VCaP (cell line): Measurements from ENCODE around the gene CDK16.

Experiments used
- H3K27ac ChIP-seq: fragments of 450-650 bp; 2 replicates; pipeline ENCODE4 v1.5.1; 2017
- TF ChIP-seq, protein P1 (sequence below): fragments of 450-650 bp; conservative IDR thresholded peaks from 2 replicates; pipeline ENCODE4 v1.5.1; 2017; ENCODE audit warnings: mild to moderate bottlenecking, moderate library complexity

Gene CDK16

DNA sequence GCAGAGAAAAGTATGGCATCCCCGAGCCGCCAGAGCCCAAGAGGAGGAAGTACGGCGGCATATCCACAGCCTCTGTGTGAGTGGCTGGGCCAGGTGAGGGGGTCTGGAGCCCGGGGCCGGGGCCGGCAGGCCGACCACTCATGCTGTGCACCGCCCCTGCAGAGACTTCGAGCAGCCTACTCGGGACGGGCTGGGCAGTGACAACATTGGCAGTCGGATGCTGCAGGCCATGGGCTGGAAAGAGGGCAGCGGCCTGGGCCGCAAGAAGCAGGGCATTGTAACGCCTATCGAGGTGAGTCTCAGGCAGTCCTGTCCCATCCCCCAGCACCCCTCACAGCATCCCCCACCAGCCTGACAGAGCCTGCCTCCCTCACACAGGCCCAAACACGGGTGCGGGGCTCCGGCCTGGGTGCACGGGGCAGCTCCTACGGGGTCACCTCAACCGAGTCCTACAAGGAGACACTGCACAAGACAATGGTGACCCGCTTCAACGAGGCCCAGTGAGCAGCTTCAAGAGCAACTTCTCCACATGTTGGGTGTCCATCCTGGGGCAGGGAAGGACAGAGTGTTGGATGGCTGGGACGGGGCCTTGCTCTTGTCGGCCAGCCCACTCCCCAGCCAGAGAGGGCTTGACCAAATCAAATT, 32.3 kb upstream of the CDK16 start:
- no peak overlapping the region for H3K27ac ChIP-seq
- TF ChIP-seq, protein P1, sequence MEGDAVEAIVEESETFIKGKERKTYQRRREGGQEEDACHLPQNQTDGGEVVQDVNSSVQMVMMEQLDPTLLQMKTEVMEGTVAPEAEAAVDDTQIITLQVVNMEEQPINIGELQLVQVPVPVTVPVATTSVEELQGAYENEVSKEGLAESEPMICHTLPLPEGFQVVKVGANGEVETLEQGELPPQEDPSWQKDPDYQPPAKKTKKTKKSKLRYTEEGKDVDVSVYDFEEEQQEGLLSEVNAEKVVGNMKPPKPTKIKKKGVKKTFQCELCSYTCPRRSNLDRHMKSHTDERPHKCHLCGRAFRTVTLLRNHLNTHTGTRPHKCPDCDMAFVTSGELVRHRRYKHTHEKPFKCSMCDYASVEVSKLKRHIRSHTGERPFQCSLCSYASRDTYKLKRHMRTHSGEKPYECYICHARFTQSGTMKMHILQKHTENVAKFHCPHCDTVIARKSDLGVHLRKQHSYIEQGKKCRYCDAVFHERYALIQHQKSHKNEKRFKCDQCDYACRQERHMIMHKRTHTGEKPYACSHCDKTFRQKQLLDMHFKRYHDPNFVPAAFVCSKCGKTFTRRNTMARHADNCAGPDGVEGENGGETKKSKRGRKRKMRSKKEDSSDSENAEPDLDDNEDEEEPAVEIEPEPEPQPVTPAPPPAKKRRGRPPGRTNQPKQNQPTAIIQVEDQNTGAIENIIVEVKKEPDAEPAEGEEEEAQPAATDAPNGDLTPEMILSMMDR = no peak

DNA sequence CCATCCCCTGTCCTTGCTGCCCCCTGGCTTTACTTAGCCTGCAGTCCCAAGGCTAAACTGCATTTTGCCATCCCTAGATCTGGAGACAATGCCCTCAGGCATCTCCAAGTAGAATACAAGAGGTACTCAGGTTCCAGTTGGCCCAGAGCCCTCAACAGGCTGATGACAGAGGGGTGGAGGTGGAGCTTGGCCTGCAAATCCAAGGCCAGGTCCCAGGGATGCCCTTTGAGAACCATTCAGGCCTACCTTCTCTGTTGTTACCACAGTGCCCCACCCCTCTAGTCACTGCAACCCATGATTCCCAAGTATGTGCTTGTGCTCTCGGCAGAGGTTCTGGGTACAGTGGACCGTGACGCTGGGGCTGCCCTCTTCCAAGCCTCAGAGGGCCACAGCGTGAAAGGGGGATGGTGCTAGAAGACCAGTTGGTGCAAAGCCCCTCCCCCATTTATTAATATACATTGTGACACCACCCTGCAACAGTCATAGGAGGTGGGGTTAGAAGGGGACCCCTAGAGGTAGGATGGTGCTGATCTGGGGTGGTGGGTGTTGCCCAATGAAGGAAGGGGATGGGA, 31.3 kb upstream of the CDK16 start:
- TF ChIP-seq, protein P1 = no peak
- H3K27ac ChIP-seq = no peak overlapping the region

DNA sequence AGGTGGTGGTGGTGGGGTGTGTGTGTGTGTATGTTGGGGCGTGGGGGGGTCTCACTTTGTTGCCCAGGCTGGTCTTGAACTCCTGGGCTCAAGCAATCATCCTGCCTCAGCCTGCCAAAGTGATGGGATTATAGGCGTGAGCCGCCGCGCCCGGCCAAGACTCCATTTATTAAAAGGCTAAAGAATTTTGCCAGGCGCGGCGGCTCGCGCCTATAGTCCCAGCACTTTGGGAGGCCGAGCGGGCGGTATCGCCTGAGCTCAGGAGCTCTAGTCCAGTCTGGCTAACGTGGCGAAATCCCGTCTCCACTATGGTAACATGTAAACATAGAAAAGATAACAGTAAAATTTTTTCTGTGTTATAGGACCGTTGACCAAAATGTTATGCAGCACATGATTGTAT, 28.6 kb upstream of the CDK16 start:
- TF ChIP-seq, protein P1 = no peak
- H3K27ac ChIP-seq = no peak overlapping the region

DNA sequence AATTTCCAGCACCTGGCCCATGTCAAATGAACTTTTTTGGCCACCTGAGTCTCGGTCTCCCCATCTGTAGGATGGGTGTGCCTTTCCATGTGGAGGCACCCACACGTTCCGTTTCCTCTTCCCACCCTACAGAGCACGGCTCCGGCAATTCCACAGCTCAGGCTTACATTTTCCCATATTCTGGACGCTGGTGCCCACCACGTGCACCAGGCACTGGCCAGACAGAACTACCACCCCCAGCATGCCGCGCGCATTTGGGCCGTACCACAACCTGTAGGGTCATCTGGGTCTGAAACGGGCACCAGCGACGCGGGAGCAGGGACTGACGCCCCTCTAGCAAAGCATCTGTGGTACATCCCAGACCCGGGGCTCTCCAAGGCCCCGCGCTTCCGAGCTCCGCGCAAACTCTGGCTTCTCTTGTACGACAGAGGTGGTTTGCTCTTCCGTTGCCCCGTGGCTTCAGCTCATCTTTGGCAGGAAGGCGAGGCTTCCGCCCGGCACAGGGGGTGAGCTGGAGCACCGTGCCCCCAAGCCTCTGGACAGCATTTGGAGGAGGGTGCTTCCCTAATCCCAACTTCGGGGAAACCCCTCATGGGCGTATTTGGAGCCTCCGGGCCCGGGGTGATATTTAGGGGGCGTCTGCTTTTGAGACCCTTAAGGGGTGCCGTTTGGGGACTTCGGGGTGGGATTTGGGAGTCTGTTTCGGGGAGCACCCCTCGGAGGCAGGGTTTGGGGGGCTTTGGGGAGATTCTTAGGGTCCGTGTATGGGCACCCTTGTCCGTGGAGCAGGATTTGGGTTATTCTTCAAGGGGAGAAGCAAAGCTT, 27.8 kb upstream of the CDK16 start:
- peak overlapping the region; percentile 38; the same call in 1 of the 2 replicates for H3K27ac ChIP-seq
- TF ChIP-seq, protein P1 = no peak

DNA sequence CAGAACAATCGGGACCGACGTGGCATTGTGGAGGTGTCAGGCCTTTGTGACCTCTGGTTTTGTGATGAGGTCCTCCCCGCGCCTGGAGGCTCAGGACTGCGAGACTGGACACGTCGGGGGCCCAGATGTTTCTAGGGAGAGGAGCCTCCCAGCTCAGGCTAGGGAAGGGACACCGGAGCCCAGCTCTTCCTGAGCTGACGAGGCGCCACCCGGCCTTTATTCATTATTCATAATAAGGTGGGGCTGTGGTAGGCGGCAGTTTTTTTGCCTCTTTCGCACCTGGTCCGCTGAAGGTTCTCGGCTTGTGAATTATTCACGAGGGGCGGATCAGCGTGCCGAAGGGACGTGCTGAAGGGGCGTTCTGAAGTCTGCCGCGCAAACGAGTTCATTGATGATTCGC, 27.1 kb upstream of the CDK16 start:
- TF ChIP-seq, protein P1 = no peak
- H3K27ac ChIP-seq = peak overlapping the region; percentile 38; the same call in 1 of the 2 replicates

DNA sequence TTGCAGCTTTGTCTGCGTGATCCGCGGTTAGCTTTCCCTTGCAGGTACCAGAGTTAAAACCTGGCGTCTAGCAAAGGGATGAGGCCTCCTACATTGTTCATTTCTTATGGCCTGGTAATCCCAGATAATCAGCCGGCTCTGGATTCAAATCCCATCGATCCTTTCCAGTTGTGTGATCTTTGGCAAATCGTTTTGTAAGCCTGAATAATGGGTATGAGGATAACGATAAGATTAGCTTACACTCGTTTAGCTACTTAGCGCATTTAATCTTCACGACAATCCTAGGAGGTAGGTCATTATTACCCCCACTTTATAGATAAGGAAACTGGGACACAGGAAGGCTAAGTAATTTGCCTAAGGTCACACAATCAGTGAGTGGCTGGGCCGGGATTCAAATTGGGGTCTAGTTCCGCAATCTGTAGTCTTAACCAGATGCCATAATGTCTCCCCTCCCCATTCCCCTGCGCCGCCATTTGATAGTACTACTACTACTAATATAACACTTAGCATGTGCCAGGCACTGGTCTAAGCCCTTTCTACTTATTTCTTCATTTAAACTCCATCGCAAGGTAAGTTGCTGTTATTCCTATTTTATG, 26.6 kb upstream of the CDK16 start:
- TF ChIP-seq, protein P1 = no peak
- no peak overlapping the region for H3K27ac ChIP-seq

DNA sequence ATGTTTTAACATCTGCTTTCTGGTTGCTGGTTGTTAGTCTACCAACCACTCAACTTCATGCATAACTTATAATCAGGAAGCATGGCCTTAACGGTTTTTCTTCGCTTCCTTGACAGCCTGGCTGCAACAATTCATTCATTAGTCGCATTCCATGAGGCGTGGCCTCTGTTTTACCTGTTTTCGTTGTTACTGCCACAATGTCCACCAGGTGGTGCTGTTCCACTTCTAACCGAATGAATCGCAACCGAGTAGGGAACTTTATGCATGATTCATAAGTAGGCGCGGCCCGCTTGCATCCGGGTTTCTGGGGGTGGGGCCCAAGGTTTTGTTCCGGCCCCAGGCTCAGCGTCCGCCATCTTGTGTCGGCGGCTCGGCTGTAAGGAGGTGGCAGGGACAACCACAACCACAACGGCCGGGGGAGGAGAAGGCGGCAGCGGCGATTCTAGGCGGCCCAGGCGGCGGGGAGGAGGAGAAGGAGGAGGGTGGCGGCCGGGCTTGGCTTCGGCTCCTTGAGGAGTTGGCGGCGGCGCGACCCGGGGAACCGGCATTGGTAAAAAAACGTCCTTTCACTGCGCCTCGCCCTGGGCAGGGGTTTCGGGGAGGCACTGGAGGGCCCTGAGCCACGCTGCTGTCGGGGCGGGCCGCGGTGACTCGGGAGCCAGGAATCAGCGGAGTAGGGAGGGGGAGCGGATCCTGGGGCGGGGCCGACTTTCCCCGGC, 24.8 kb upstream of the CDK16 start, which contains the start of gene UBA1:
UBA1 (plus strand) TSS at position 355 of the 719 bp plus-strand sequence. CDS start 4,974 bp downstream, outside the sequence.
- TF ChIP-seq, protein P1 = peak; percentile 76
- peak within 1 kb of the TSS; percentile 88 for H3K27ac ChIP-seq
